GM19238 (cell line): ENCODE data around the gene DUSP28.
"Not testable (repeated sequence)": the region's sequence is repeated elsewhere in the genome, so short reads cannot be mapped to it uniquely, and the experiment has no call there.

Source experiments
- DNase-seq: peaks from one replicate; pipeline ENCODE4 v3.0.0; 2011; ENCODE audit warnings: low spot score; ENCODE audit not compliant: insufficient read length

The DUSP28 gene

DNA sequence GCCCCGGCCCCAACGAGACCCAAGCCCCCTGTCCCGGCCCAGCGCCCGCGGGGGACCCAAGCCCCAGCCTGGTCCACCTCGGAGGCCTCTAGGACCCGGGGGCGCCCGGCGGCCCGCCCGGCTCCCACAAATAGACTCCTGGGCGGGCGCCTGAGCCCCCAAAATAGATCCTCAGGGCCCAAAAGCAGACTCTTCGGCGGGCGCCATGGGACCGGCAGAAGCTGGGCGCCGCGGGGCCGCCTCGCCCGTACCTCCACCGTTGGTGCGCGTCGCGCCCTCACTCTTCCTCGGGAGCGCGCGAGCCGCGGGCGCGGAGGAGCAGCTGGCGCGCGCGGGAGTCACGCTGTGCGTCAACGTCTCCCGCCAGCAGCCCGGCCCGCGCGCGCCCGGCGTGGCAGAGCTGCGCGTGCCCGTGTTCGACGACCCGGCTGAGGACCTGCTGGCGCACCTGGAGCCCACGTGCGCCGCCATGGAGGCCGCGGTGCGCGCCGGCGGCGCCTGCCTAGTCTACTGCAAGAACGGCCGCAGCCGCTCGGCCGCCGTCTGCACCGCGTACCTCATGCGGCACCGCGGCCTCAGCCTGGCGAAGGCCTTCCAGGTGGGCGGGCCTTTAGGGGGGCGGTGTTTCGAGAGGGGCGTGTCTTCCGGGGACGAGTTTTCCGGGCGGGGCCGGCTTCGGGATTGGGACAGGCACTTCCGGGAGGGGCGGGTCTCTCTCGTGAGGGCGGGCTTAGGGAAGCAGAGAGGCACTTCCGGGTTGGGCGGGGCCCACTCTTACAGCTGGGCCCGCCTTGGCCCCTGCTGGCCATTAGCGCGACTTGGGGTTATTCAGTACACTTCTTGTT, 545 bp downstream of the DUSP28 start:
- peak; percentile 88 for DNase-seq

GRCh38 chr2:240561325-240561971, 1.3 kb downstream of the DUSP28 start:
- no peak for DNase-seq

- not testable (repeated sequence) for DNase-seq
Measured at GRCh38 chr2:240563231-240563630, 3.1 kb downstream of the DUSP28 start.

DNA sequence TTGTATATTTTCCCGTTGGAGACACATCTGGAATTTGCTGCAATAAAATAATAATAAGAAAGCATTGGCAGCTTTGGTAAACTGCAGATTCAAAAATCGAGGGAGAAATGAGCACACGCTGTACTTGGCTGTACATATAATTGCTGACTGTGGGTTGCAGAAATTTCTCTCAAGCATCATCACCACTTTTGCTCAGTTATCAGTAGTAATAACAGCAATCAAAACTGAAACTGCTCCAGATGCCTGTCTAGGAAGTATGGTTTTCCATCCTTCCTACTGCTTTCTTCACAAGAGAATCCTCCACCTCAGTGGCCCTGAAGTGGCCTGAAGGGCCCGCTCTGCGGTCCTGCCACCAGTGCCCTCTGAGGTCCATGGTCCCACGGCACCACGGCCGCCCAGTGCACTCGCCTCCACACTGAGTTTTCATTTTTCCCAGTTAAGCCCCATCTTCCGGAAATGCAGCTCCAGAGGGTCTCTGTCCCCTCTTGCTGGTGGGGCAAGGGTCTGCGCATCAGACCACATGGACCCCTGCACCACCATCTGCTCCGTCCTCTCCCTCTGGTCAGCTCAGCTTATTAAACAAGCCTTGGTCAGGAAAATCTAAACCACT, 3.9 kb downstream of the DUSP28 start:
- DNase-seq: no peak

DNA sequence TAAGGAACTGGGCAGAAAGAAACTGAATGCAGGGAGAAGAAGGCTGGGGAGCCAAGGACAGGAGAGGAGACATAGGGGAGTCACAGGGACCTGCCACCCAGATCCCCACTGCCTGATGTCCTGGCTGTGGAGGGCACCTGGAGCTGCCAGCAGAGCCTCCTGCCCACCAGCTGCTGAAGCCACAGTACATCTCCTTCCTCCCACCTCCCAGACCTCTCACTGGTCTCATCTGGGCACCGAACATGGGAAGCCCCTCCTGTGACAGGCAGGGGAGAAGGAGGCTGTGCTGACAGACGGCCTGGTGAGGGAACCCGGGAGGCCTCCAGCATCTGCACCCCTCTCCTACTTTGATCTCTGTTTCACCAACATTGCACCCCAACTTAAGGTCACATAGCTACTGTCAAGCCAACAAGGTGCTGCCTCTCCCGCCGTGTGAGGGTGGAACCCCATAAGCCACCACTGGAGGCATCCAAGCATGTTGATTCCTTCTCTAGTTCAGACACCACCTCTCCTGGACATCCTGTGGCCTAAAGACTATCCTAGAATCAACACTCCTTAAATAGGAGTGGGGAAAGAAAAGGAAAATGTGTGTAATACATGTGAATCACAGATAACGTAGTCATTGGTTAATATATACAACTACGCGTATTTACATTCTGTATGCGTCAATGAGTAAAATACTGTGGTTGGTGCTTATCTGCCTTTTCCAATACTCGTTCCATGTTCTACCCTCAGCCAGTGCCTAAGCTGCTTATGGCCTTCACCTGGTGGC, 4.6 kb downstream of the DUSP28 start:
- DNase-seq: no peak

GRCh38 chr2:240565333-240566202, 5.4 kb downstream of the DUSP28 start:
- peak; percentile 52 for DNase-seq

- DNase-seq: peak; percentile 84
Measured at GRCh38 chr2:240566203-240567136, 6.3 kb downstream of the DUSP28 start.

- DNase-seq: no peak
Measured at GRCh38 chr2:240567137-240567871, 7.1 kb downstream of the DUSP28 start.

- peak; percentile 63 for DNase-seq
Measured at GRCh38 chr2:240567872-240568677, 7.9 kb downstream of the DUSP28 start, which contains the start of gene RNPEPL1. Gene RNPEPL1, plus strand, starts transcription at chr2:240568484. Its CDS starts 103 bp downstream, at chr2:240568587.

GRCh38 chr2:240568678-240569522, 8.7 kb downstream of the DUSP28 start:
- DNase-seq: peak; percentile 68

DNA sequence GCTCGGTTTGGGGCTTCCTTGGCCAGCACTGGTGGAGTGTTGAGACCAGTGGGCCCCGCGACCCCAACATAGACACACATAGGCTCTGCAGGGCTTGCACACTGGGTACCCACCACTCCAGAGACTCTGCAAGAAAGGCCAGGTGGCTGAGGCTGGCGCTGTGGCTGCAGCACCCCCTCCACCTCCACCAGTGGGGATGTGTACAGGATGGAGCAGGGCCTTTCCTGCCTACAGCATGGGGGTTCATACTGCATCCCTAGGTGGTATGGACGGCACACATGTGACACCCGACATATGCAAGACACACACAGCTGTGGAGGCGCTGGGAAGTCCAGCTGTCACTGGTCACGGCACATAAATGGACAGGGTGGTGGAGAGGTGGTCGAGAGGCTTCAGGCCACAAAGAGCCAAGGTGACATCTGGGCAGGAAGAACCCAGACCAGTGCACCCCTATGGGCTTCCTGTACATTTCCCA, 9.4 kb downstream of the DUSP28 start:
- DNase-seq: no peak

GRCh38 chr2:240569998-240570530, 9.9 kb downstream of the DUSP28 start:
- DNase-seq: no peak

GRCh38 chr2:240570531-240571313, 10.6 kb downstream of the DUSP28 start:
- no peak for DNase-seq

DNA sequence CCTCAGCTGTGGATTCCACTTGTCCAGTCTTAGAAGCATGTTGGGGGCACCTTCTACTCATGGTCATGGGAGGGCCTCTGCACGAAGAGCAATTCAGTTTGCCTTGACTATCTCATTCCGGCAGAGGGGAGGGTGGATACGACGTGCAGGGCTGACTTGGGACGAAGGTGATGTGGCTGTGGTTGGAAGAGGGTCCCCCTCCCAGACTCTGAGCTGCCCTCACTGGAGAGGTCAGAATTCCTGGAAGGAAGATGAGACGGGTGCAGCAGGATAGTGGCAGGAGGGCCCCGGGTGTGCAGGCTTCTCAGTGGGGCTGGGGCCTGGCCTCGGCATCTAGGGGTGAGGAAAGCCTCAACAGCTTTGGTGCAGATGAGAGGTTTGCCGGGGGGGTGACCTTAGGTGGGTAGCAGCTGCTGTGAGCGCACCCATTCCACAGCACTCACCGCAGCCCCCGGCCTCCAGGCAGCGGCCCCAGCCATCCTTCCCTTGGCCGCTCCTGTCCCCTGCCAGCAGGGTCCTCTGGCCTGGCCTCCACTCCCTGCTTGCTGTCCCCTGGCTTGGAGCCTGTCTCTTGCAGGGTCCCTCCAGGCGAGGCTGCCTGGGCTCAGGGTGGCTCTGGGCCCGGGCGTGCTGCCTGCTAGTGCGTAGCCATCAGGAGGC, 11.3 kb downstream of the DUSP28 start:
- DNase-seq: no peak
